ENCODE data around the gene CCDC30.

GRCh38 chr1:42417166-42417565 is 45.9 kb upstream of the CCDC30 start:
- no peak for TF ChIP-seq CTCF (IDR thresholded peaks at IDR 0.05; ENCODE audit: low read length)
- TF ChIP-seq EZH2 (IDR thresholded peaks at IDR 0.05; ENCODE audit: borderline replicate concordance, low read length): no peak

All from OCI-LY1 (cell line).